GM19372 (cell line): ENCODE data around the gene TLNRD1.
"Not testable (repeated sequence)": the region's sequence is repeated elsewhere in the genome, so short reads cannot be mapped to it uniquely, and the experiment has no call there.

Experiments used
- ATAC-seq: cut with Tn5 transposase; IDR thresholded peaks from one replicate; pipeline ENCODE4 v1.9.1; 2021; ENCODE audit warnings: mild to moderate bottlenecking, low read depth, moderate library complexity; ENCODE audit not compliant: unreplicated experiment

TLNRD1 gene

GRCh38 chr15:81000624-81001151, at the start of gene TLNRD1:
TLNRD1 (plus strand) TSS chr15:81000923; CDS start chr15:81002272, 1,349 bp downstream.
- ATAC-seq, result peak; percentile 54

GRCh38 chr15:80951941-80952340, 48.8 kb upstream of the TLNRD1 start:
- ATAC-seq, result no peak

DNA sequence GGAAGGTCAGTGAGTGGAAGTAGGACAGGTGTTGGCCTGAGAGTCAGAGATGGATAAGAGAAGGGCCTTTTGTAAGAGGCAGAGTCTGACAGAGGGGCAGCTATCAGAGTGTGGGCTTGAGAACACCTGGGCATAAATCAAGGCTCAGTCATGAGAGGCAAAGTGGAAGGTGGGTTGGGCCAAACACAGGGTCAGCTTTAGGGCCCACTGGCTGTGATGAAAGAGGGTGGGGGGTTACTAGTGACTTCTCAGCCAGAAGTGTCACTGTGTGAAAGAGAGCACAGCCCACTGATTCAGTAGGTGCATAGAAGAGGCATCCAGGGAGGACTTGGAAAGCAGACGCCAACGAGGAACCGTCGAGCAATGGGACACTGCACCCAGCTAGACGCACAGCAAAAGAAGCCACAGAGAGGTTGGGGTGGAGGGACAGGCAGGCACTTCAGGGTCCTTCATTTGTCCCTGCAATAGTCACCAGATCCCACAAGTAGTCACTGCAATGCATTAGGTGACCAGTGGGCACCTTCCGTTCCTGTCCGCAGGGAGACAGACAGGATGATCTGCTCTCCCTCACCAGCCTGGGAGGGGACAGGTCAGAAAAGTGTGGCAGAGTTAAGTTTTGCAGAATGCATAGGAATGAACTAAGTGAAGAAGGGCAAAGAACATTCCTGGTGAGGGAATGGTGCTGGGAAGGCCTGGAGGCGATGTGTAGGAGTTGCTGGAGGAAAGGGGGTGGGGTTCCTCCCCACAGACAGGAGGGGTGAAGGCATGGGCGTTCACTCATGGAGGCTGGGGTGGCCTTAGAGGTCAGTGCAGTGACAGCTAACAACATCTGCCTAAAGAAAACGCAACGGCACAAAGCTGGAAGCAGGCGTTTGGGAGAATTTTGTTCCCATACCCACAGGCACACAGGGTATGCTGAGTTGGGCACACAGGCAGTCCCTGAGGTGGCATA, 47.4 kb upstream of the TLNRD1 start:
- no peak for ATAC-seq

- ATAC-seq, result no peak
Measured at GRCh38 chr15:80953953-80954778, 46.6 kb upstream of the TLNRD1 start.

DNA sequence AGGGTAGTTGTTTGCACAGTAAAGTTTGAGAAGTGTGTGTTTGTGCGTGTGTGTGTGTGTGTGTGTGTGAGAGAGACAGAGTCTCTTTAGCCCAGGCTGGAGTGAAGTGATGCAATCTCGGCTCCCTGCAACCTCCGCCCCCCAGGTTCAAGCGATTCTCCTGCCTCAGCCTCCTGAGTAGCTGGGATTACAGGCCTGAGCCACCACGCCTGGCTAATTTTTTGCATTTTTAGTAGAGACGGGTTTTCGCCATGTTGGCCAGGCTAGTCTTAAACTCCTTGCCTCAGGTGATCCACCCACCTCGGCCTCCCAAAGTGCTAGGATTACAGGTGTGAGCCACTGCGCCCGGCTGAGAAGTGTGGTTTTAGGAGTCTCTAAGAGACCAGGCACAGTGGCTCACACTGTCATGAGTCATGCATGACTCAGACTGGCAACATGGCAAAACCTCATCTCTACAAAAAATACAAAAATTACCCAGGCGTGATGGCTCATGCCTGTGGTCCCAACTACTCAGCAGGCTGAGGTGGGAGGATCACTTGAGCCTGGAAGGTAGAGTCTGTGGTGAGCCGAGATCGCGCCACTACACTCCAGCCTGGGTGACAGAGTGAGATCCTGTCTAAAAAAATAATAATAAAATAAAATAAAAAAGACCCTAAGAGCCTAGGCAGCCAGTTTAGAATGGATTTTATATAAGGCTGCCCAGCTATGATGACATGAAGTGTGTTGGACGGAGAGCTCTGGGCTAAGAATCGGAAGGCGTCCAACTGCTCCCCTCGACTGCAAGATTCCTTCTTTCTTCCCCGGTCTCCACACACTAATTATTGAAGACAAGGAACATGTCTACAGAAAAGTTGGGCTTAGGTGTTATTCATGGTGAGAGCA, 44.9 kb upstream of the TLNRD1 start:
- ATAC-seq, result not testable (repeated sequence)

DNA sequence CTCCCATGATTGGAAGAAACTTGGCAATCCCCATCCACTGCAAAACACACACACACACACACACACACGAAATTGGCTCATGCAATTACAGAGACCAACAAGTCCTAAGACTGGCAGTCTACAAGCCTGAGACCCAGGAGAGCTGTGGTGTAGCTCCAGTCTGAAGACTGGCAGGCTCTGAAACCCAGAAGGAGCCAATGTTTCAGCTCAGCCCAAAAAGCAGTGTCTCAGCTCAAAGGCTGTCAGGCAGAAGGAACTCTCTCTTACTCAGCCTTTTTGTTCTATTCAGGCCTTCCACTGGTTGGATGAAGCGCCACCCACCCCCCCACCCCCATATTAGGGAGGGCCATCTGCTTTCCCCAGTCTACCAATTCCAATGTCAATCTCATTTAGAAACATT, 43.2 kb upstream of the TLNRD1 start:
- no peak for ATAC-seq

DNA sequence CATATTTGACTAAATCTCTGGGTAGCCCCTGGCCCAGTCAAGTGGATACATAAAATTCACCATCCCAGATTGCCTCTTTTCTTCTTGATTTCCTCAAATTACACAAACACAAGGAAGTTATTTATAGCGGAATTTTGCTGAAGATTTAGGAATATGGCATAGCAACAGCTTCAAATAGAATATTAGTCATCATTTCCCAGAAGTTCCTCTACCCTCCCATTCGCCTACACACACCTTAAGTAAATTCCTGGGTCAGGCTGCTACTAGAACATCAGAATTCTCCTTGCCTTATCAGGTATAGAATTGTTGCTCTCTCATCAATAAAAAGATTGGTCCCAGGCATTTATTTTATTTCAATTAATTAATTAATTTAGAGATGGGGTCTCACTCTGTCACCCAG, 42.7 kb upstream of the TLNRD1 start:
- no peak for ATAC-seq

DNA sequence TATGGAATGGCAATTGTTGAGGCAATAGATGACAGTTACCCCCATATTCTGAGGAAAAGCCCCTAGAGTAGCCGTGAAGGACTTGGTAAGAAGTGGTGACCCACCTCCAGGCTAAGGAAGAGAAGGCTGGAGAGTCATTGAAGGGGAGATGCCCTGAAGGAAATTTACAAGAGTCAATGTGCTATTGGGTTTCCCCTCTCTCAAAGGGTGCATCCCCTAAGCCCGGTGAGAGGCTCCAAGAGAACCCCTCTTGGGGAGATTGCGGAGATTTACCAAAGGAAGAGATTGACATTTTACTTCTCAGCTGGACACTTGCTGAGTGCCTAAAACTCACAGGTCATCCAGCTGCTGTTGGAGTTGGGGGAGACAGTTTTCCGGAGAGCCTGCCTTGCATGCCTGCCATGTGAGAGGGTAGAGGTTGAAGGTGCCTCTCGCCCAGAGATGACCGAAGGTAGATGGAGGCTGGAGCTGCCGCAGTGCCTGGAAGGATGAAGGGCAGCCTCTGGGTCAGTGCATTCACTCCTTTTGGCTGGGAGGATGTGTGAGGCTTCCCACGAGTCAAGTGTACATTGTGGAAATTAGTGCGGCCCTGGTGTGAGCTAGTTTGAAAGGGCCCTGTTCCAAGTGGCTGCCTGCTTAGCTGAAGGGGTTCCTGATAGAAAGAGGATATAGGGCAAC, 41.8 kb upstream of the TLNRD1 start:
- no peak for ATAC-seq

- ATAC-seq, result not testable (repeated sequence)
Measured at GRCh38 chr15:80965454-80965853, 35.3 kb upstream of the TLNRD1 start.

GRCh38 chr15:80966431-80967197, 34.1 kb upstream of the TLNRD1 start:
- ATAC-seq, result no peak

DNA sequence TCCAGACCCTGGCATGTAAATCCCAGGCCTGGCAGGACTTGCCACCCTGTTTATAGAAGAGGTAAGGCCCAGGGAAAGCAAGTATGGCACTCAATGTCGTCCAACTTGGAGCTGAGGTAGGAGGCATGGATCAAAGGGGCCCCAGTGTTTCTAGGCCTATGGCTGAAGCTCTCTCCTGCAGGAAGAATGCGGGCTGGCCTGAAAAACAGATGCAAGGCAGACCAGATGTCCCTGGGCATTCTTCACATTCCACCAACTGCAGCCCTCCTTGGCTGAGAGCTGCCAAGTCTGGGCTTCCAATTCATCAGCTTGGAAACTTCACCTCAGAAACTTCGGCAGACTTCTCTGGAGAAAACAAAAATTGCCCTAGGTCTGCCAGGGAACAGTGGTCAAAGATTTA, 33.3 kb upstream of the TLNRD1 start:
- ATAC-seq, result no peak

GRCh38 chr15:80967991-80968510, 32.7 kb upstream of the TLNRD1 start:
- ATAC-seq, result no peak

- no peak for ATAC-seq
Measured at GRCh38 chr15:80969316-80969715, 31.4 kb upstream of the TLNRD1 start.

- no peak for ATAC-seq
Measured at GRCh38 chr15:80970018-80970657, 30.6 kb upstream of the TLNRD1 start.

DNA sequence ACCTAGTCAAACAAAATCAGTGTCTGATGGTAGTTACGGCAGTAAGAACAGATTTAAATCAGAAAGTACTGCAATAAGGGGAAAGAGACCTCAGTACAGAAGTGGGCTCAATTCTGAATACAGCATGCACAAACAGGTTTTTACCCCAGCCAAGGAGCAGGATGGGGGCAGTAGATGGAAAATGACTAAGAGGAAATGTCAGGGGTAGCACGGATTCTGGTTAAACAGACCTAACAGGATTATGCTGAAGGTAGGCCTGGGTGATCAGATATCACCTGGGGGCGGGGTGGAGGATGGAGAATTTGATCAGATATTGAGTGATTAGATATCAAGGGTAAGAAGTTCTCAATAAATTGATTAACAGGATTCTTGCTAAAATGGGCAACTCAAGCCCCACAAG, 30.1 kb upstream of the TLNRD1 start:
- ATAC-seq, result no peak

- no peak for ATAC-seq
Measured at GRCh38 chr15:80971143-80971542, 29.6 kb upstream of the TLNRD1 start.

GRCh38 chr15:80972276-80972675, 28.4 kb upstream of the TLNRD1 start:
- ATAC-seq, result no peak

DNA sequence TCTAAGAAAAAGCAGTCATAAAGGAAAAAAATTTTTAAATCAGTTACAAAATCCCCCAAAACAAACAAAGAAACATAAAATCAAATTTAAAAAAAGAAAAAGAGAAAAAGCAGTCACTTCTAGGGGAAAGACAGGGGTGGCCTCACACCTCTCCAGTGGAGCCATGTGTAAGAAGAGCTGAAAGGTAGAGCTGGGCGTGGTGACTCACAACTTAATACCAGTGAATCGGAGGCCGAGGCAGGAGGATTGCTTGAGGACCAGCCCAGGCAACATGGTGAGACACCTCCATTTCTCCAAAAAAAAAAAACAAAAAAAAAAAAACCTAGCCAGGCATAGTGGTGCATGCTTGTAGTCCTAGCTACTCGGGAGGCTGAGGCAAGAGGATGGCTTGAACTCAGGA, 25.8 kb upstream of the TLNRD1 start:
- no peak for ATAC-seq
